GM19193 (cell line): ENCODE results near the gene HACD3.
A peak's percentile ranks its signal among the peaks of the same experiment; 100 is the strongest.

ENCODE experiments used
- POLR2A ChIP-seq: IDR thresholded peaks from 4 replicates; pipeline ENCODE4 v1.6.1; 2011; ENCODE audit not compliant: insufficient read depth, insufficient read length; ENCODE audit errors: extremely low read depth

Gene HACD3

DNA sequence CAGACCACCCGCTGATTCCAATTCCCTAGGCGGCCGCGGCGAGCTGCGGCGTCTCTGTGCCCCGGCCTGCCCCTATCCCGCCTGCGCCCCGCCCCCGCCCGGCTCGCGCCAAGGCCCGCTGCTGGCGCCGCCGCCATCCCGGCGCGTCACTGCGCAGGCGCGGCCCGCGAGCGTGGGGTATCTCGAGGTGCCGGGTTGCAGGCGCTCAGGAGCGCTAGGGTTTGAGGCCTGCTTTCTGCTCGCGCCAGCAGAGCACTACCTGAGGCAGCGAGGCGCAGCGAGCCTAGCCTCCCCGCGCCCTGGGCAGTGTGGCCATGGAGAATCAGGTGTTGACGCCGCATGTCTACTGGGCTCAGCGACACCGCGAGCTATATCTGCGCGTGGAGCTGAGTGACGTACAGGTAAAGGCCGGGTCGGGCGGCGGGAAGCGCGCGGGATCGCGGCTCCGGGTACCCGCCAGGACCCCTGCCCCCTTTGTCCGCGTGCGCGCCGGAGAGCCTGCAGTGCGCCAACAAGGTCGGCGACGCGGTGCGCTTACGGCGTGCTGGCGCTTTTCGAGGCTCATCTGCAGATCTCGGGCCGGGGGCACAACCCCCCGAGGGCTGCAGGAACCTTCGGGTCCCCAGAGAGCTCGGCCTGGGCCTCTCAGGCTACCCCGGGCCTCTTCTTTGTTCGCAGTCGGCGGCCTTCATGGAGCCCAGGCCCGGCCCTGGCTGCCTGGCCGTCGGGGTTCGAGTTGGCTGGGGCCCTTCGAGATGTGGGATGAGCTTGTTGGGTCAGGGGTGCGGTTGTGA lies at the start of gene HACD3:
HACD3 (plus strand) TSS at position 146 of the 794 bp plus-strand sequence; CDS start at position 315, 169 bp downstream.
- TF ChIP-seq POLR2A, result peak; percentile 73

DNA sequence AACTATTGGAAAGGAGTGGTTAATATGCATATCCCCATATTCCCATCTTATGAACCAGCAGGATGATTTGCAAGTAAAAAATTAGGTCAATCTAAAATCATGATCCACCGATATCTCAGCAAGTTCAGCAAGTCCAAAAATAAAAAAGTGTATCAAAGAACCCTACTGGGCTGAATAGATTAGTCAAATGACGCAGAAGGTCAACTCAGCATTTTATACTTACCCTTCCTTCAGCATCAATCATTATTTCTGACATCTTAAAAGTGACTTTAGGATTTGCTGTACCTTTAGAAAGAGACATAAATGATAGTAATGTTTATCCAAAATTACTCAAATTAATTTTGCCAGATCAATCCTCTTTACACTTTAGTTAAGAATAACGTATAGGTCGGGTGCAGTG lies 45.4 kb upstream of the HACD3 start:
- TF ChIP-seq POLR2A, result no peak

GRCh38 chr15:65494076-65494475 lies 36.2 kb upstream of the HACD3 start:
- TF ChIP-seq POLR2A, result no peak

GRCh38 chr15:65509321-65509720 lies 20.9 kb upstream of the HACD3 start:
- no peak for TF ChIP-seq POLR2A

GRCh38 chr15:65512189-65512588 lies 18.1 kb upstream of the HACD3 start:
- no peak for TF ChIP-seq POLR2A

- TF ChIP-seq POLR2A, result no peak
Observed at GRCh38 chr15:65512807-65513416, 17.4 kb upstream of the HACD3 start.

- TF ChIP-seq POLR2A, result peak; percentile 89
Observed at GRCh38 chr15:65516997-65517865, 13.0 kb upstream of the HACD3 start, which contains the start of gene DPP8. Gene DPP8 (minus strand): TSS chr15:65517689. CDS start chr15:65512553, 5,136 bp downstream.

GRCh38 chr15:65517866-65518207 lies 12.4 kb upstream of the HACD3 start:
- TF ChIP-seq POLR2A, result no peak

GRCh38 chr15:65518633-65519285 lies 11.5 kb upstream of the HACD3 start:
- TF ChIP-seq POLR2A, result no peak

- TF ChIP-seq POLR2A, result no peak
Observed at GRCh38 chr15:65521350-65521749, 8.9 kb upstream of the HACD3 start.

GRCh38 chr15:65524226-65524625 lies 6.0 kb upstream of the HACD3 start:
- TF ChIP-seq POLR2A, result no peak

GRCh38 chr15:65525622-65526021 lies 4.6 kb upstream of the HACD3 start:
- no peak for TF ChIP-seq POLR2A

DNA sequence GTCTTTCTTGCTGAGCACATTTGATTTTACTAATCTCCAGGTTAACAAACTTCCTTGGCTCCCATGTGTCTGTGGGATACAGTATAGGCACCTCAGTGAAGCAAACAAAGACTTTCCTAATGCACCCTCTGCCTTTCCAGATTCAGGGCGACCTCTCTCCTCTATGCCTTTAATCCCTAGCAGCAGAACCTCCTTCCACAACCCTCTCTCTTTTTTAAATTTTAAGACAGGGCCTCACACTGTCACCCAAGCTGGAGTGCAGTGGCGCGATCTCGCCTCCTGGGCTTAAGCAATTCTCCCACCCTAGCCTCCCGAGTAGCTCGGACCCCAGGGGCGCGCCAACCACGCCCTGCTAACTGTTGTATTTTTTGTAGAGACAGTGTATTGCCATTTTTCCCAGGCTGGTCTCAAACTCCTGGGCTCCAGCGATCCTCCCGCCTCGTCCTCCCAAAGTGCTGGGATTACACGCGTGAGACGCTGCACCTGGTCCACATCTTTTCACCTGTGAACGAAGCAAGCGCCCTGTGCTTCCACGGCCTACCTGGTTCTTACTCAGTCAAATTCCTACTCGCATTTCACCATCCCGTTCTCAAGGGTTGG lies 1.7 kb upstream of the HACD3 start:
- TF ChIP-seq POLR2A, result no peak

DNA sequence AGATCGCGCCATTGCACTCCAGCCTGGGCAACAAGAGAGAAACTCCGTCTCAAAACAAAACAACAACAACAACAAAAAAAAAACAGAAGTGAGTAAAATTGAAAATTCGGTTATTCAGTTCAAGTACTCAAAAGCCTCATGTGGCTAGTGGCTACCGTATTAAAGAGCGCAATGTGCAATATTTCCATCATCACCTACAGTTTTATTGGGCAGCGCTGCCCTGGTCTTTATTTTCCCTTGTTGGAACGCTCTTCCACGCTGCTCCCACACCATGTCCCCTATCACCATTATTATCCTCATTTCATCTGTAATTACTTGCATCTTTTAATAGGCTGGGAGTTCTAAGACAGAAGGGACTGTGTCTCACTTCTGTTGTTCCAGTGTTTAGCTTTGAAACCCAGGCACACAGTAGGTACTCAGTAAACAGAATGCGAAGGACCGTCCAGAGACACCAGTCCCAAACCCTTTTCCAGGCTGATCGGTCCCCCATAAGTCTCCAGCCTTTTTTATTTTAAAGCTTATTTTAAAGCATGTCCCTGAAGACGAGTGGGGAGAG lies 423 bp upstream of the HACD3 start:
- no peak for TF ChIP-seq POLR2A
